Panc1 (cell line): ENCODE results near the gene BUB1.
"Not testable (repeated sequence)": the region's sequence is repeated elsewhere in the genome, so short reads cannot be mapped to it uniquely, and the experiment has no call there.

Experiments
- POLR2AphosphoS5 ChIP-seq: IDR thresholded peaks from 2 replicates; pipeline ENCODE4 v1.6.1; 2012; ENCODE audit warnings: mild to moderate bottlenecking, low read depth, low read length, moderate library complexity
- REST ChIP-seq, 2 experiments: IDR thresholded peaks; 2 replicates each; pipeline ENCODE4 v1.6.1; 2011 to 2012; ENCODE audit warnings: low read depth in 2 of 2, control low read depth in 1 of 2, low read length in 1 of 2, mild to moderate bottlenecking in 1 of 2, moderate library complexity in 1 of 2; ENCODE audit not compliant: insufficient read depth in 1 of 2
- TCF7L2 ChIP-seq: IDR thresholded peaks from 2 replicates; pipeline ENCODE4 v1.6.1; 2011; ENCODE audit warnings: mild to moderate bottlenecking, low read depth, low read length, inconsistent platforms
- TF ChIP-seq, protein P1 (sequence below): fragments of 450-650 bp; IDR thresholded peaks from 2 replicates; pipeline ENCODE4 v1.5.1; 2017; ENCODE audit warnings: mild to moderate bottlenecking

DNA sequence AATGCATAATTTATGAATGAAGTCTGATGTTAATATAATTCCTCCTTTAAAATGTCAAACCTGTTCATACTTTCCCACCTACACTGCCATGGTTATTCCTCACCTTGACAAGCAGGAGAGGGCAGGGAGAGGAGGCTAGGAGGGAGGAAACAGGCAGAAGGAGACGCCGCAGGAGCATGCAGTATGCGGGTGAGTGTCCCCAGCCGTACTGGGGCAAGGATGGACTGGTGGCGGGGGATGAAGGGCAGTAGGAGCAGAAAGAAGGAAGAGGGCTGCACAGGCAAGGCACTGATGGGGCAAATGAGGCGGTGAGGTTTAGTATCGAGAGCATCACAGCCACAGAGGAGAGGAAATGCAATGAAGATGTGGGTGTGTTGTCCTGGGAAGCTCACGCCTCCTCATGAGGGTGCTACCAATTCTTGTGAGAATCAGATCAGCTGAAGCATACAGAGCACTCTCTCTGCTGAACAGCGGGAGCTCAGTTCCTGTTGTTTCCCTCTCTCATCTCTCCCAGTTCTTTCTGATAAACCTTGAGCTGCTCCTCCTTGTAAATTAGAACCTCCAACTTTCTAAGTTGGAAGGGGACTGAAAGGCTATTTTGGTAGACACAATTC, 58.4 kb downstream of the BUB1 start:
- TF ChIP-seq, protein P1, sequence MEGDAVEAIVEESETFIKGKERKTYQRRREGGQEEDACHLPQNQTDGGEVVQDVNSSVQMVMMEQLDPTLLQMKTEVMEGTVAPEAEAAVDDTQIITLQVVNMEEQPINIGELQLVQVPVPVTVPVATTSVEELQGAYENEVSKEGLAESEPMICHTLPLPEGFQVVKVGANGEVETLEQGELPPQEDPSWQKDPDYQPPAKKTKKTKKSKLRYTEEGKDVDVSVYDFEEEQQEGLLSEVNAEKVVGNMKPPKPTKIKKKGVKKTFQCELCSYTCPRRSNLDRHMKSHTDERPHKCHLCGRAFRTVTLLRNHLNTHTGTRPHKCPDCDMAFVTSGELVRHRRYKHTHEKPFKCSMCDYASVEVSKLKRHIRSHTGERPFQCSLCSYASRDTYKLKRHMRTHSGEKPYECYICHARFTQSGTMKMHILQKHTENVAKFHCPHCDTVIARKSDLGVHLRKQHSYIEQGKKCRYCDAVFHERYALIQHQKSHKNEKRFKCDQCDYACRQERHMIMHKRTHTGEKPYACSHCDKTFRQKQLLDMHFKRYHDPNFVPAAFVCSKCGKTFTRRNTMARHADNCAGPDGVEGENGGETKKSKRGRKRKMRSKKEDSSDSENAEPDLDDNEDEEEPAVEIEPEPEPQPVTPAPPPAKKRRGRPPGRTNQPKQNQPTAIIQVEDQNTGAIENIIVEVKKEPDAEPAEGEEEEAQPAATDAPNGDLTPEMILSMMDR = not testable (repeated sequence)
- TF ChIP-seq TCF7L2; POLR2AphosphoS5; REST (IDR thresholded peaks at IDR 0.05; ENCODE audit: insufficient read depth in 1 of 2, low read depth in 2 of 2, low read length in 1 of 2): not testable (repeated sequence)
